K562 (cell line): ENCODE results near the gene ZNRD2. TPM values are rescaled to one million over a fixed set of nuclear protein-coding genes. Genes with fewer than 3 reads are reported as not detected.

ENCODE experiments used
- CBX1 ChIP-seq: sonication (generic); IDR thresholded peaks from 2 replicates; pipeline ENCODE4 v1.6.1; 2016; ENCODE audit warnings: antibody characterized with exemption, low read depth, mild to moderate bottlenecking
- GATAD2B ChIP-seq: fragments of 450-650 bp; IDR thresholded peaks from 2 replicates; pipeline ENCODE4 v1.6.1; 2017; ENCODE audit warnings: mild to moderate bottlenecking, borderline replicate concordance
- HLTF ChIP-seq: fragments of 450-650 bp; IDR thresholded peaks from 2 replicates; pipeline ENCODE4 v1.6.1; 2016
- HMGXB4 ChIP-seq: sonication (generic); formaldehyde crosslinking; IDR thresholded peaks from 2 replicates; pipeline ENCODE4 v1.8.1; 2023; ENCODE audit warnings: mild to moderate bottlenecking, missing genetic modification reagents
- KDM1A ChIP-seq, 2 experiments: fragments of 450-650 bp; IDR thresholded peaks; 2 replicates each; pipeline ENCODE4 v1.6.1; 2016; ENCODE audit warnings: mild to moderate bottlenecking in 2 of 2
- NFE2 ChIP-seq: IDR thresholded peaks from 2 replicates; pipeline ENCODE4 v1.6.1; 2014; ENCODE audit warnings: antibody characterized with exemption, low read depth
- NR2C2 ChIP-seq, 2 experiments: fragments of 200-800 bp in 1 of 2; sonication (Bioruptor generic) in 1 of 2; sonication (generic) in 1 of 2; formaldehyde crosslinking in 1 of 2; IDR thresholded peaks; 2 replicates each; pipeline versions ENCODE4 v1.6.1 to v1.8.0; 2016 to 2022; ENCODE audit warnings: mild to moderate bottlenecking in 1 of 2, missing compliant biosample characterization in 1 of 2, missing genetic modification characterization in 1 of 2, missing genetic modification reagents in 1 of 2
- RBM17 ChIP-seq: fragments of 200-400 bp; formaldehyde crosslinking; IDR thresholded peaks from 2 replicates; pipeline ENCODE4 v1.6.1; 2017; ENCODE audit warnings: low read depth, mild to moderate bottlenecking, low read length, borderline replicate concordance
- RBM39 ChIP-seq: fragments of 200-400 bp; formaldehyde crosslinking; optimal IDR thresholded peaks from 2 replicates; pipeline ENCODE3; 2018; ENCODE audit warnings: low read depth, low read length
- SNIP1 ChIP-seq: fragments of 450-650 bp; IDR thresholded peaks from 2 replicates; pipeline ENCODE4 v1.7.1; 2017; ENCODE audit warnings: low read depth, mild to moderate bottlenecking
- ZBTB17 ChIP-seq: fragments of 450-650 bp; formaldehyde crosslinking; IDR thresholded peaks from 2 replicates; pipeline ENCODE4 v1.4.0; 2020; ENCODE audit warnings: mild to moderate bottlenecking
- ZNF224 ChIP-seq: sonication (generic); formaldehyde crosslinking; IDR thresholded peaks from 2 replicates; pipeline ENCODE4 v1.8.0; 2022; ENCODE audit warnings: mild to moderate bottlenecking, missing genetic modification reagents
- ZNF407 ChIP-seq: fragments of 450-650 bp; IDR thresholded peaks from 2 replicates; pipeline ENCODE4 v1.6.1; 2016; ENCODE audit warnings: low read depth
- polyA plus RNA-seq, 8 experiments: library from polyadenylated mRNA; depleted of rRNA in 4 of 8; stranded (reverse) in 5 of 8; unstranded in 3 of 8; fragments of >200 nt; fragmentation: Nextera tagmentation in 2 of 8; fragmentation: Illumina TruSeq in 1 of 8; extraction: Ambion mirVana in 2 of 8; extraction: Trizol in 1 of 8; gene quantifications; 2 replicates each; pipeline versions ENCODE4 v1.2.1 to v1.2.3, GENCODE V29; 2011 to 2014; ENCODE audit warnings: inconsistent platforms in 1 of 8, missing spikeins in 1 of 8
- total RNA-seq, 7 experiments: library from RNA; depleted of rRNA in 6 of 7; stranded (reverse); fragments of >200 nt in 6 of 7; fragmentation: Illumina TruSeq in 2 of 7; extraction: Trizol in 2 of 7; gene quantifications; 2 replicates each; pipeline versions ENCODE4 v1.2.1 to v1.2.3, GENCODE V29; 2011 to 2021; ENCODE audit warnings: low replicate concordance in 1 of 7
- TF ChIP-seq, protein P1 (sequence below), 3 experiments: fragments of 200-800 bp in 1 of 3; fragments of 250-450 bp in 1 of 3; fragments of 450-650 bp in 1 of 3; sonication (Bioruptor Pico) in 1 of 3; sonication (Bioruptor generic) in 1 of 3; formaldehyde crosslinking in 1 of 3; IDR thresholded peaks; 2 replicates each; pipeline versions ENCODE4 v1.6.1 to v1.8.0; 2016 to 2022; ENCODE audit warnings: mild to moderate bottlenecking in 2 of 3, missing genetic modification characterization in 2 of 3, missing compliant biosample characterization in 1 of 3, moderate library complexity in 1 of 3

ZNRD2 gene
- total and polyA plus RNA-seq, 9 of the 15 experiments (the other 6 are each of a cell fraction or from before 2014, with no cell fraction given): 13.4 to 129 (median 60.4) TPM

DNA sequence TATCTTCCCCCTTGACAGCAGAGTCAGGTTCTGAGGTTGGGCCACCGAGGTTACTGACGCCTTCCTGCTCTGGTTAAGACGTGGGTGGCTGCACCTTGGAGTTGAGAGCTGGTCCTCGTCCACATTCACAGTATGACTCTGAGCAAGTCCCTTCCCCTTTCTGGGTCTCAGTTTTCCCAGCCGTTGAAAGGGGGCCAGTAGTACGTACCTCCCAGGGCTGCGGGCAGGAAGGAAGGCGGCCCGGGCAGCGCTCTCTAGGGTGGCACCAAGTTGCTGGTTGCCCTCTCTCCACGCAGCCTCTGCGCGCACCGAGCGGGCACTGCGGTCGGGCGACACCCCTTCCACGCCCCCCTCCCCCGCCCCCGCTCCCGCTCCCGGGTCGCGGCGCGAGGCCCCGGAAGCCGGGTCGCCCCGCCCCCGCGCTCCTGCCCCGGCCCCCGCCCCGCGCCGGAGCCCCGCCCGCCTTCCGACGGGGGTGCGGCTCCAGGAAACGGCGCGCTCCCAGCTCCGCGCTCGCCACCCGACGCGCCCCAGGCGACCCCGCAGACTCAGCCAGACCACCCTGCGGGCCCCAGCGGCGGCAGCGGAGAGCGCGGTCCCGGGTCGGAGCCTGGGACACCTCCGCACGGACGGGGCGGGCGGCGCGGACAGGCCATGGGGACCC, 5.4 kb downstream of the ZNRD2 start, which contains the start of gene EHBP1L1 (continued):
- no peak for TF ChIP-seq ZNF407
- no peak for TF ChIP-seq RBM17
- no peak for TF ChIP-seq ZNF224
- TF ChIP-seq CBX1: peak; percentile 79
- 0 out of 2 replicates have a peak, but pooled peaks have one; percentile 33 for TF ChIP-seq HLTF
- TF ChIP-seq NFE2: no peak
- peak; percentile 91 for TF ChIP-seq GATAD2B
- no peak for TF ChIP-seq SNIP1
- TF ChIP-seq HMGXB4 (CRISPR knock-in tag): 0 out of 2 replicates have a peak, but pooled peaks have one; percentile 43
- TF ChIP-seq ZBTB17: no peak; the same call in 1 of the 2 replicates
- TF ChIP-seq, protein P1, sequence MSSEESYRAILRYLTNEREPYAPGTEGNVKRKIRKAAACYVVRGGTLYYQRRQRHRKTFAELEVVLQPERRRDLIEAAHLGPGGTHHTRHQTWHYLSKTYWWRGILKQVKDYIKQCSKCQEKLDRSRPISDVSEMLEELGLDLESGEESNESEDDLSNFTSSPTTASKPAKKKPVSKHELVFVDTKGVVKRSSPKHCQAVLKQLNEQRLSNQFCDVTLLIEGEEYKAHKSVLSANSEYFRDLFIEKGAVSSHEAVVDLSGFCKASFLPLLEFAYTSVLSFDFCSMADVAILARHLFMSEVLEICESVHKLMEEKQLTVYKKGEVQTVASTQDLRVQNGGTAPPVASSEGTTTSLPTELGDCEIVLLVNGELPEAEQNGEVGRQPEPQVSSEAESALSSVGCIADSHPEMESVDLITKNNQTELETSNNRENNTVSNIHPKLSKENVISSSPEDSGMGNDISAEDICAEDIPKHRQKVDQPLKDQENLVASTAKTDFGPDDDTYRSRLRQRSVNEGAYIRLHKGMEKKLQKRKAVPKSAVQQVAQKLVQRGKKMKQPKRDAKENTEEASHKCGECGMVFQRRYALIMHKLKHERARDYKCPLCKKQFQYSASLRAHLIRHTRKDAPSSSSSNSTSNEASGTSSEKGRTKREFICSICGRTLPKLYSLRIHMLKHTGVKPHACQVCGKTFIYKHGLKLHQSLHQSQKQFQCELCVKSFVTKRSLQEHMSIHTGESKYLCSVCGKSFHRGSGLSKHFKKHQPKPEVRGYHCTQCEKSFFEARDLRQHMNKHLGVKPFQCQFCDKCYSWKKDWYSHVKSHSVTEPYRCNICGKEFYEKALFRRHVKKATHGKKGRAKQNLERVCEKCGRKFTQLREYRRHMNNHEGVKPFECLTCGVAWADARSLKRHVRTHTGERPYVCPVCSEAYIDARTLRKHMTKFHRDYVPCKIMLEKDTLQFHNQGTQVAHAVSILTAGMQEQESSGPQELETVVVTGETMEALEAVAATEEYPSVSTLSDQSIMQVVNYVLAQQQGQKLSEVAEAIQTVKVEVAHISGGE (CRISPR knock-in tag; IDR thresholded peaks at IDR 0.05): peak in 1 of 3 experiments; percentile 40; a peak in 1 of 6 replicates
- TF ChIP-seq KDM1A (IDR thresholded peaks at IDR 0.05): peak in 1 of 2 experiments; percentile 50; a peak in 2 of 4 replicates
- TF ChIP-seq RBM39: no peak
- no peak for TF ChIP-seq NR2C2 (CRISPR knock-in tag; IDR thresholded peaks at IDR 0.05)
- TF ChIP-seq NR2C2 (tag; IDR thresholded peaks at IDR 0.05): peak; percentile 77
